HL-60 (cell line): ENCODE data around the gene PPP2R3A.

ENCODE experiments used
- POLR2AphosphoS5 ChIP-seq: IDR thresholded peaks from 2 replicates; pipeline ENCODE4 v1.6.1; 2012; ENCODE audit warnings: low read depth
- TF ChIP-seq, protein P1 (sequence below): IDR thresholded peaks from one replicate; pipeline ENCODE4 v1.5.1; 2011; ENCODE audit warnings: low read length, control low read depth, inconsistent platforms; ENCODE audit not compliant: insufficient read depth
- TF ChIP-seq, protein P2 (sequence below): IDR thresholded peaks from 2 replicates; pipeline ENCODE4 v1.6.1; 2012; ENCODE audit warnings: low read depth; ENCODE audit not compliant: insufficient replicate concordance

DNA sequence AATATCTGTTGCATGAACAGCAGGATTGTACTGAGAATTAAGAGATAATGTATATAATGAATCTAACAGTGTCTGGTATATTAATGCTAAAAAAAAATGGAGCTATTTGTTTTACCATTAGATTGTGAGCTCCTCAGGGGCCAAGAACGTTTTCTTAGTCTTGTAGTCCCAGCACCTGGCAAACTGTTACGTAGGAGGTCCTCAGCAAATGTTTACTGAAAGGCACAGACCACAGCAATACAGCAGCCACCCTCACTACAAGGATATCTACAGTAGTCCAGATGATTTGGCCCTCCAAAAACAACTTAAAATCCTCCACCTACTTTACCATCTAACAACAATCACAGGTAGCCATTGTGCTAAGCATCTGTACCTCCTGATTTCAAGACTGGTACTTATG, 170.9 kb downstream of the PPP2R3A start:
- TF ChIP-seq, protein P1, sequence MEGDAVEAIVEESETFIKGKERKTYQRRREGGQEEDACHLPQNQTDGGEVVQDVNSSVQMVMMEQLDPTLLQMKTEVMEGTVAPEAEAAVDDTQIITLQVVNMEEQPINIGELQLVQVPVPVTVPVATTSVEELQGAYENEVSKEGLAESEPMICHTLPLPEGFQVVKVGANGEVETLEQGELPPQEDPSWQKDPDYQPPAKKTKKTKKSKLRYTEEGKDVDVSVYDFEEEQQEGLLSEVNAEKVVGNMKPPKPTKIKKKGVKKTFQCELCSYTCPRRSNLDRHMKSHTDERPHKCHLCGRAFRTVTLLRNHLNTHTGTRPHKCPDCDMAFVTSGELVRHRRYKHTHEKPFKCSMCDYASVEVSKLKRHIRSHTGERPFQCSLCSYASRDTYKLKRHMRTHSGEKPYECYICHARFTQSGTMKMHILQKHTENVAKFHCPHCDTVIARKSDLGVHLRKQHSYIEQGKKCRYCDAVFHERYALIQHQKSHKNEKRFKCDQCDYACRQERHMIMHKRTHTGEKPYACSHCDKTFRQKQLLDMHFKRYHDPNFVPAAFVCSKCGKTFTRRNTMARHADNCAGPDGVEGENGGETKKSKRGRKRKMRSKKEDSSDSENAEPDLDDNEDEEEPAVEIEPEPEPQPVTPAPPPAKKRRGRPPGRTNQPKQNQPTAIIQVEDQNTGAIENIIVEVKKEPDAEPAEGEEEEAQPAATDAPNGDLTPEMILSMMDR = no peak
- TF ChIP-seq, protein P2, sequence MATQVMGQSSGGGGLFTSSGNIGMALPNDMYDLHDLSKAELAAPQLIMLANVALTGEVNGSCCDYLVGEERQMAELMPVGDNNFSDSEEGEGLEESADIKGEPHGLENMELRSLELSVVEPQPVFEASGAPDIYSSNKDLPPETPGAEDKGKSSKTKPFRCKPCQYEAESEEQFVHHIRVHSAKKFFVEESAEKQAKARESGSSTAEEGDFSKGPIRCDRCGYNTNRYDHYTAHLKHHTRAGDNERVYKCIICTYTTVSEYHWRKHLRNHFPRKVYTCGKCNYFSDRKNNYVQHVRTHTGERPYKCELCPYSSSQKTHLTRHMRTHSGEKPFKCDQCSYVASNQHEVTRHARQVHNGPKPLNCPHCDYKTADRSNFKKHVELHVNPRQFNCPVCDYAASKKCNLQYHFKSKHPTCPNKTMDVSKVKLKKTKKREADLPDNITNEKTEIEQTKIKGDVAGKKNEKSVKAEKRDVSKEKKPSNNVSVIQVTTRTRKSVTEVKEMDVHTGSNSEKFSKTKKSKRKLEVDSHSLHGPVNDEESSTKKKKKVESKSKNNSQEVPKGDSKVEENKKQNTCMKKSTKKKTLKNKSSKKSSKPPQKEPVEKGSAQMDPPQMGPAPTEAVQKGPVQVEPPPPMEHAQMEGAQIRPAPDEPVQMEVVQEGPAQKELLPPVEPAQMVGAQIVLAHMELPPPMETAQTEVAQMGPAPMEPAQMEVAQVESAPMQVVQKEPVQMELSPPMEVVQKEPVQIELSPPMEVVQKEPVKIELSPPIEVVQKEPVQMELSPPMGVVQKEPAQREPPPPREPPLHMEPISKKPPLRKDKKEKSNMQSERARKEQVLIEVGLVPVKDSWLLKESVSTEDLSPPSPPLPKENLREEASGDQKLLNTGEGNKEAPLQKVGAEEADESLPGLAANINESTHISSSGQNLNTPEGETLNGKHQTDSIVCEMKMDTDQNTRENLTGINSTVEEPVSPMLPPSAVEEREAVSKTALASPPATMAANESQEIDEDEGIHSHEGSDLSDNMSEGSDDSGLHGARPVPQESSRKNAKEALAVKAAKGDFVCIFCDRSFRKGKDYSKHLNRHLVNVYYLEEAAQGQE = no peak
- no peak for TF ChIP-seq POLR2AphosphoS5
